Activated CD8-positive, alpha-beta memory T cell treated with anti-CD3 and anti-CD28 coated beads for 24 hours (primary cell): ENCODE data around the gene MRPS6.

Source experiments
- DNase-seq: peaks from one replicate; pipeline ENCODE4 v3.0.0-alpha.2; 2020

Gene MRPS6

GRCh38 chr21:34073032-34073748, at the start of gene MRPS6, which contains the start of gene SLC5A3:
Gene MRPS6, plus strand, starts transcription at chr21:34073578. Its CDS starts 123 bp downstream, at chr21:34073701.
Gene SLC5A3, plus strand, starts transcription at chr21:34073578. Its CDS starts 21,621 bp downstream, at chr21:34095199.
- peak; percentile 91 for DNase-seq

- no peak for DNase-seq
Observed at GRCh38 chr21:34023691-34024373, 49.5 kb upstream of the MRPS6 start.

GRCh38 chr21:34024374-34024693, 49.0 kb upstream of the MRPS6 start:
- no peak for DNase-seq

GRCh38 chr21:34027721-34028461, 45.5 kb upstream of the MRPS6 start:
- no peak for DNase-seq

GRCh38 chr21:34029743-34030528, 43.4 kb upstream of the MRPS6 start:
- DNase-seq, result peak; percentile 76

- DNase-seq, result no peak
Observed at GRCh38 chr21:34031835-34032370, 41.5 kb upstream of the MRPS6 start.

- DNase-seq, result no peak
Observed at GRCh38 chr21:34034369-34035014, 38.9 kb upstream of the MRPS6 start.

GRCh38 chr21:34035619-34036354, 37.6 kb upstream of the MRPS6 start:
- DNase-seq, result no peak

GRCh38 chr21:34037009-34037795, 36.2 kb upstream of the MRPS6 start:
- DNase-seq, result no peak

GRCh38 chr21:34039678-34040382, 33.5 kb upstream of the MRPS6 start:
- DNase-seq, result no peak

GRCh38 chr21:34042735-34043134, 30.6 kb upstream of the MRPS6 start:
- DNase-seq, result no peak

GRCh38 chr21:34043333-34043732, 30.0 kb upstream of the MRPS6 start:
- no peak for DNase-seq

GRCh38 chr21:34046917-34047316, 26.5 kb upstream of the MRPS6 start:
- no peak for DNase-seq

GRCh38 chr21:34047835-34048234, 25.5 kb upstream of the MRPS6 start:
- no peak for DNase-seq

GRCh38 chr21:34052171-34052570, 21.2 kb upstream of the MRPS6 start:
- no peak for DNase-seq

GRCh38 chr21:34054259-34054658, 19.1 kb upstream of the MRPS6 start:
- DNase-seq, result no peak

GRCh38 chr21:34055615-34056014, 17.8 kb upstream of the MRPS6 start:
- DNase-seq, result no peak

- DNase-seq, result no peak
Observed at GRCh38 chr21:34061983-34062382, 11.4 kb upstream of the MRPS6 start.

- DNase-seq, result no peak
Observed at GRCh38 chr21:34065027-34065426, 8.4 kb upstream of the MRPS6 start.

- DNase-seq, result no peak
Observed at GRCh38 chr21:34071683-34072082, 1.7 kb upstream of the MRPS6 start.
